H9 (cell line): Measurements from ENCODE around the gene MYH7. TPM values are rescaled to one million over a fixed set of nuclear protein-coding genes. Genes with fewer than 3 reads are reported as not detected.
A peak's percentile ranks its signal among the peaks of the same experiment; 100 is the strongest.

Experiments
- DNase-seq: peaks from one replicate; pipeline ENCODE4 v3.0.0-alpha.2; 2017
- H2AFZ ChIP-seq: one replicate; pipeline ENCODE4 v1.6.1; 2013; ENCODE audit warnings: mild to moderate bottlenecking, low read length, control low read depth, moderate library complexity
- H2AK5ac ChIP-seq: 2 replicates; pipeline ENCODE4 v1.6.1; 2013; ENCODE audit warnings: low read length, control low read depth, mixed read lengths; ENCODE audit not compliant: insufficient read length
- H2BK120ac ChIP-seq: one replicate; pipeline ENCODE4 v1.6.1; 2013; ENCODE audit warnings: low read depth, mild to moderate bottlenecking, low read length, control low read depth, inconsistent platforms; ENCODE audit not compliant: poor library complexity, severe bottlenecking
- H2BK12ac ChIP-seq: 2 replicates; pipeline ENCODE4 v1.6.1; 2013; ENCODE audit warnings: low read length, control low read depth, mixed read lengths, low read depth; ENCODE audit not compliant: insufficient read length
- H2BK15ac ChIP-seq: 2 replicates; pipeline ENCODE4 v1.6.1; 2013; ENCODE audit warnings: low read depth, low read length, control low read depth
- H2BK20ac ChIP-seq: one replicate; pipeline ENCODE4 v1.6.1; 2013; ENCODE audit warnings: low read depth, mild to moderate bottlenecking, low read length, control low read depth, inconsistent platforms; ENCODE audit not compliant: poor library complexity, severe bottlenecking
- H2BK5ac ChIP-seq: 2 replicates; pipeline ENCODE4 v1.6.1; 2013; ENCODE audit warnings: low read length, control low read depth, mixed read lengths; ENCODE audit not compliant: insufficient read length
- H3K14ac ChIP-seq: 2 replicates; pipeline ENCODE4 v1.6.1; 2013; ENCODE audit warnings: low read length, control low read depth; ENCODE audit not compliant: insufficient read depth
- H3K18ac ChIP-seq: 2 replicates; pipeline ENCODE4 v1.6.1; 2013; ENCODE audit warnings: low read depth, mild to moderate bottlenecking, mixed read lengths, low read length, control low read depth; ENCODE audit not compliant: insufficient read length
- H3K23ac ChIP-seq: 2 replicates; pipeline ENCODE4 v1.6.1; 2013; ENCODE audit warnings: low read length, control low read depth, mixed read lengths, low read depth; ENCODE audit not compliant: insufficient read length
- H3K23me2 ChIP-seq: 2 replicates; pipeline ENCODE4 v1.6.1; 2013; ENCODE audit warnings: low read depth, mild to moderate bottlenecking, mixed read lengths, low read length, control low read depth; ENCODE audit not compliant: insufficient read length, poor library complexity, severe bottlenecking
- H3K27ac ChIP-seq: 2 replicates; pipeline ENCODE4 v1.5.1; 2013; ENCODE audit warnings: low read length, control low read depth, mixed read lengths, low read depth; ENCODE audit not compliant: insufficient read length
- H3K27me3 ChIP-seq: 2 replicates; pipeline ENCODE4 v1.6.1; 2013; ENCODE audit warnings: low read length, control low read depth, inconsistent platforms; ENCODE audit not compliant: insufficient read depth
- H3K4ac ChIP-seq: 2 replicates; pipeline ENCODE4 v1.6.1; 2013; ENCODE audit warnings: low read depth, mild to moderate bottlenecking, control low read depth, inconsistent platforms, low read length, moderate library complexity
- H3K4me1 ChIP-seq: 2 replicates; pipeline ENCODE4 v1.6.1; 2013; ENCODE audit warnings: low read length, control low read depth, inconsistent platforms; ENCODE audit not compliant: insufficient read depth
- H3K4me2 ChIP-seq: 2 replicates; pipeline ENCODE4 v1.6.1; 2013; ENCODE audit warnings: low read length, control low read depth, mixed read lengths; ENCODE audit not compliant: insufficient read length, insufficient read depth
- H3K56ac ChIP-seq: 2 replicates; pipeline ENCODE4 v1.6.1; 2013; ENCODE audit warnings: low read depth, mild to moderate bottlenecking, mixed read lengths, low read length, control low read depth; ENCODE audit not compliant: insufficient read length
- H3K79me1 ChIP-seq: 2 replicates; pipeline ENCODE4 v1.6.1; 2013; ENCODE audit warnings: low read depth, mild to moderate bottlenecking, moderate library complexity, low read length, control low read depth, inconsistent platforms; ENCODE audit not compliant: insufficient read depth, poor library complexity, severe bottlenecking
- H3K79me2 ChIP-seq: 2 replicates; pipeline ENCODE4 v1.6.1; 2013; ENCODE audit warnings: low read length, control low read depth, inconsistent platforms; ENCODE audit not compliant: insufficient read depth
- H3K9ac ChIP-seq: 2 replicates; pipeline ENCODE4 v1.6.1; 2013; ENCODE audit warnings: low read length, control low read depth, mixed read lengths; ENCODE audit not compliant: insufficient read length; ENCODE audit errors: extremely low read depth
- H3K9me3 ChIP-seq: one replicate; pipeline ENCODE4 v1.6.1; 2013; ENCODE audit warnings: low read depth, low read length, inconsistent platforms; ENCODE audit not compliant: control insufficient read depth
- H3T11ph ChIP-seq: one replicate; pipeline ENCODE4 v1.6.1; 2013; ENCODE audit warnings: mild to moderate bottlenecking, low read length, control low read depth, inconsistent platforms
- H4K20me1 ChIP-seq: one replicate; pipeline ENCODE4 v1.6.1; 2013; ENCODE audit not compliant: control insufficient read depth, insufficient read length, insufficient read depth
- H4K5ac ChIP-seq: 2 replicates; pipeline ENCODE4 v1.6.1; 2013; ENCODE audit warnings: low read depth, mild to moderate bottlenecking, mixed read lengths, low read length, control low read depth; ENCODE audit not compliant: insufficient read length
- H4K8ac ChIP-seq: replicated peaks from 2 replicates; pipeline ENCODE4 v1.6.1; 2013; ENCODE audit warnings: low read length, control low read depth, mixed read lengths, low read depth; ENCODE audit not compliant: insufficient read length
- H4K91ac ChIP-seq: 2 replicates; pipeline ENCODE4 v1.6.1; 2013; ENCODE audit warnings: low read depth, mild to moderate bottlenecking, moderate library complexity, mixed read lengths, low read length, control low read depth; ENCODE audit not compliant: insufficient read length
- H3K27ac Mint-ChIP-seq, 3 experiments: 2 replicates in 2 of 3; 3 replicates in 1 of 3; pipeline ENCODE4 v1.8.0; 2020 to 2021; ENCODE audit warnings: mixed read lengths in 3 of 3, mild to moderate bottlenecking in 1 of 3, moderate library complexity in 1 of 3
- H3K27me3 Mint-ChIP-seq: 2 replicates; pipeline ENCODE4 v1.8.0; 2021; ENCODE audit warnings: low read depth, mild to moderate bottlenecking, moderate library complexity, mixed read lengths
- H3K36me3 Mint-ChIP-seq, 3 experiments: 2 replicates in 2 of 3; 3 replicates in 1 of 3; pipeline ENCODE4 v1.8.0; 2020 to 2021; ENCODE audit warnings: low read depth in 3 of 3, mixed read lengths in 3 of 3; ENCODE audit not compliant: insufficient read depth in 1 of 3
- H3K4me1 Mint-ChIP-seq, 2 experiments: 2 replicates each; pipeline ENCODE4 v1.8.0; 2020; ENCODE audit warnings: mixed read lengths in 2 of 2
- H3K4me3 Mint-ChIP-seq, 2 experiments: 2 replicates in 1 of 2; 3 replicates in 1 of 2; pipeline ENCODE4 v1.8.0; 2020 to 2021; ENCODE audit warnings: mild to moderate bottlenecking in 2 of 2, mixed read lengths in 2 of 2, moderate library complexity in 1 of 2
- H3K9me3 Mint-ChIP-seq, 2 experiments: 2 replicates in 1 of 2; 3 replicates in 1 of 2; pipeline ENCODE4 v1.8.0; 2020; ENCODE audit warnings: mild to moderate bottlenecking in 2 of 2, mixed read lengths in 2 of 2, moderate library complexity in 1 of 2
- WGBS: extraction: QIAGEN DNeasy Blood & Tissue Kit; methylation state at CpG from one replicate; pipeline ENCODE4 v1.1.7; 2013; ENCODE audit warnings: missing lambda C conversion rate, low lambda C conversion rate, mixed read lengths; ENCODE audit not compliant: insufficient read length; ENCODE audit errors: extremely low coverage; 5-methylcytosine and 5-hydroxymethylcytosine counted together
- total RNA-seq: library from RNA; stranded (reverse); gene quantifications from 2 replicates; pipeline ENCODE4 v1.2.1, GENCODE V29; 2021
- TF ChIP-seq, protein P1 (sequence below): fragments of 200-600 bp; sonication (generic); conservative IDR thresholded peaks from 3 replicates; pipeline ENCODE4 v1.8.0; 2021; ENCODE audit warnings: antibody characterized with exemption, mild to moderate bottlenecking

MYH7 gene
- total RNA-seq, 1 experiment from 2014 or later, result not detected

DNA sequence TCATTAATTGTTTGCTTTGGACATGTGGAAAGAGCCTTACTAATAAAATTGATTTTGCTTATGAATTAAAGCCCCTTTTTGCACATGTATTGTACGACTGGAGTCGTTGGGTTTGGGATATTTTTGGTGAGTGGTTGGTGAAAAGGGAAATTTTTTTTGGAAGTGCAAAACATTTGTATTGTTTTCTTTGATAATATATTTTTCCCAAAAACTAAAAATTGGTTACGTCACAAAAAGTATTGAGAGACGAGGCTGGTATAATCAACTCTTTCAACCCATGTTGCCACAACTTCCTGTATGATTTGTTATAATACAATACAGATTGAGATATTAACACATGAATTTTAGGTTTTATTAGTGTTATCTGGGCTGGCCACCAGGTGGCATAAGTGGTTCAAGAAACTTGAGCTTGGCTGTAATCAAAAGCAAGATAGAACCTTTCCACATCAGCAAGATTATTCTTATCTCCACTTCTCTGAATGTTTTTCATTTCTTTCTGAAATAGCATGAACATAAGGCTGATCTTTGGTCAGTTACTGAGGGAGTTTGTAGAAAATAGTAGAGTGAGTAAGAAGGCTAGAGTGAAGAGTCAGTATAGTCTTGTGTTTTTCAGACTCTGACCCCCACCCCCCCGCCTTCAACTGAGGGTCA is 42.8 kb upstream of the MYH7 start:
- no peak overlapping the region for H2BK120ac ChIP-seq
- H3K56ac ChIP-seq, result no peak overlapping the region
- Mint-ChIP-seq H3K4me1 (peaks cover 19 to 21% of the 10 kb centered on the region in 2 experiments), H3K9me3 (no peaks in the 10 kb centered on the region; a peak in 1 of 5 replicates), H3K36me3 (peaks cover 17 to 58% (median 49%) of the 10 kb centered on the region in 3 experiments; a peak in 6 of 7 replicates), H3K4me3 (no peak overlapping the region), H3K27ac (no peak overlapping the region), H3K27me3 (no peaks in the 10 kb centered on the region)
- H3K4me2 ChIP-seq, result no peak overlapping the region
- no peaks in the 10 kb centered on the region for H3K79me1 ChIP-seq
- H2AK5ac ChIP-seq, result no peak overlapping the region
- H3K9ac ChIP-seq, result no peak overlapping the region
- no peaks in the 10 kb centered on the region for H4K20me1 ChIP-seq
- 100% methylated on average over 2 of the region's 5 CpGs for WGBS
- H3K23ac ChIP-seq, result no peak overlapping the region
- no peak overlapping the region for H3K18ac ChIP-seq
- H4K5ac ChIP-seq, result no peak overlapping the region
- no peak overlapping the region for H2BK12ac ChIP-seq
- no peaks in the 10 kb centered on the region; the same call in 1 of the 2 replicates for H3K4me1 ChIP-seq
- H3K79me2 ChIP-seq, result no peaks in the 10 kb centered on the region
- H2BK5ac ChIP-seq, result no peak overlapping the region
- no peak overlapping the region for H4K91ac ChIP-seq
- TF ChIP-seq, protein P1, sequence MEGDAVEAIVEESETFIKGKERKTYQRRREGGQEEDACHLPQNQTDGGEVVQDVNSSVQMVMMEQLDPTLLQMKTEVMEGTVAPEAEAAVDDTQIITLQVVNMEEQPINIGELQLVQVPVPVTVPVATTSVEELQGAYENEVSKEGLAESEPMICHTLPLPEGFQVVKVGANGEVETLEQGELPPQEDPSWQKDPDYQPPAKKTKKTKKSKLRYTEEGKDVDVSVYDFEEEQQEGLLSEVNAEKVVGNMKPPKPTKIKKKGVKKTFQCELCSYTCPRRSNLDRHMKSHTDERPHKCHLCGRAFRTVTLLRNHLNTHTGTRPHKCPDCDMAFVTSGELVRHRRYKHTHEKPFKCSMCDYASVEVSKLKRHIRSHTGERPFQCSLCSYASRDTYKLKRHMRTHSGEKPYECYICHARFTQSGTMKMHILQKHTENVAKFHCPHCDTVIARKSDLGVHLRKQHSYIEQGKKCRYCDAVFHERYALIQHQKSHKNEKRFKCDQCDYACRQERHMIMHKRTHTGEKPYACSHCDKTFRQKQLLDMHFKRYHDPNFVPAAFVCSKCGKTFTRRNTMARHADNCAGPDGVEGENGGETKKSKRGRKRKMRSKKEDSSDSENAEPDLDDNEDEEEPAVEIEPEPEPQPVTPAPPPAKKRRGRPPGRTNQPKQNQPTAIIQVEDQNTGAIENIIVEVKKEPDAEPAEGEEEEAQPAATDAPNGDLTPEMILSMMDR, result peak; percentile 84
- H3K14ac ChIP-seq, result no peak overlapping the region
- DNase-seq, result no peak
- H3K9me3 ChIP-seq, result no peaks in the 10 kb centered on the region
- H3K23me2 ChIP-seq, result no peaks in the 10 kb centered on the region
- no peak overlapping the region for H2BK20ac ChIP-seq
- no peak overlapping the region for H2BK15ac ChIP-seq
- H2AFZ ChIP-seq, result no peak overlapping the region
- H4K8ac ChIP-seq, result no peak overlapping the region
- H3K27ac ChIP-seq, result no peak overlapping the region
- no peak overlapping the region for H3K4ac ChIP-seq
- no peaks in the 10 kb centered on the region for H3K27me3 ChIP-seq
- no peak overlapping the region for H3T11ph ChIP-seq
